SH-SY5Y (cell line): ENCODE measurements around the gene SPIN1.

Source experiments
- GATA2 ChIP-seq: IDR thresholded peaks from 2 replicates; pipeline ENCODE4 v1.6.1; 2011; ENCODE audit warnings: mild to moderate bottlenecking, low read depth, low read length
- GATA3 ChIP-seq: IDR thresholded peaks from 2 replicates; pipeline ENCODE4 v1.6.1; 2011; ENCODE audit warnings: low read depth, mild to moderate bottlenecking, low read length, moderate library complexity

Gene SPIN1

DNA sequence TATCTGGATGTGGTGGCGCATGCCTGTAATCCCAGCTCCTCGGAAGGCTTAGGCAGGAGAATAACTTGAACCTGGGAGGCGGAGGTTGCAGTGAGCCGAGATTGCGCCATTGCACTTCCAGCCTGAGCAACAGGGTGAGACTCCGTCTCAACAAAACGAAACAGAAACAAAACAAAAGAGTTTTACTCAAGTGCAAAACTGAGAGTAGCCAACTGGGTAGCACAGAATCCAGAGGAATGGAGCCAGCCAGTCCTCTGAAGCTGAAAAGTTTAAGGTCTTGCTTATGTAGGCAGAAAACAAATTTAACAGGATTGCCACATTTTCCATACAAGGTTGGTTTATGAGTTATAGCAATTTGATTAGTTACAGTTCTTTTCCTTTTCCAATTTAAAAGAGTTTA is 32.0 kb downstream of the SPIN1 start:
- TF ChIP-seq GATA3, result no peak
- TF ChIP-seq GATA2, result no peak

DNA sequence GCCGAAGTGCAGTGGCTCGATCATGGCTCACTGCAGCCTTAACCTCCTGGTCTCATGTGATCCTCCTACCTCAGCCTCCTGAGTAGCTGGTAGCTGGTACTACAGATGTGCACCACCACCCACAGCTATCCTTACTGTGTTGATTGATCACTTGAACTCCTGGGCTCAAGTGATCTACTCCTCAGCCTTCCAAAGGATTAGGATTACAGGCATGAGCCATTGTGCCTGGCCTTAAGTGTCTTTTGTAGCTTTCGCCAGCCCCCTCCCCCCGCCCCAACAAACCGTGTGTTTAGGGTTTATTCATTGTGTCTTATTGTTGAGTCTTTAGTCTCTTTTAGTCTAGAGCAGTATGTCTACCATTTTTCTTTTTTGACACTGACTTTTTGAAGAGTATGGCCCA is 33.1 kb downstream of the SPIN1 start:
- TF ChIP-seq GATA2, result no peak
- no peak for TF ChIP-seq GATA3

- TF ChIP-seq GATA3, result no peak
- TF ChIP-seq GATA2, result no peak
These were observed 37.3 kb downstream of the SPIN1 start for GRCh38 chr9:88425538-88425950.

DNA sequence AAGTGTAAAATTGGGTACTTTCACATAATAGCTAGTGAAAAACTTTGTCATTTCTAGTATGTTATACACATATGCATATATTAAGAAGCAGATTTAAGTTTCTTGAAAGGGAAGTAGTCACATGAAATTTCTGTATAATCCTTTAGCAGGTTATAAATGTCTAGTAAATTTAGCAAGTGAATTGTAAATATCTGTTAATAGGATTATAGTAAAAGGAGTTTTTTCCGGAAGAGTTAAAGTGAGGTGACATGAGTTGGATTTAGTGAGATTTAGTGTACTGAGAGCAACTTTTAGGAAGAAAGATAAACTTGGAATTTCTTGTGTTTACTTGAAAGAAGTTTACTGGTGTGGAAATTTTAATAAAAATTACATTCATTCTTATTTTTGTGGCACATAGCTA is 38.4 kb downstream of the SPIN1 start:
- TF ChIP-seq GATA2, result no peak
- no peak for TF ChIP-seq GATA3

DNA sequence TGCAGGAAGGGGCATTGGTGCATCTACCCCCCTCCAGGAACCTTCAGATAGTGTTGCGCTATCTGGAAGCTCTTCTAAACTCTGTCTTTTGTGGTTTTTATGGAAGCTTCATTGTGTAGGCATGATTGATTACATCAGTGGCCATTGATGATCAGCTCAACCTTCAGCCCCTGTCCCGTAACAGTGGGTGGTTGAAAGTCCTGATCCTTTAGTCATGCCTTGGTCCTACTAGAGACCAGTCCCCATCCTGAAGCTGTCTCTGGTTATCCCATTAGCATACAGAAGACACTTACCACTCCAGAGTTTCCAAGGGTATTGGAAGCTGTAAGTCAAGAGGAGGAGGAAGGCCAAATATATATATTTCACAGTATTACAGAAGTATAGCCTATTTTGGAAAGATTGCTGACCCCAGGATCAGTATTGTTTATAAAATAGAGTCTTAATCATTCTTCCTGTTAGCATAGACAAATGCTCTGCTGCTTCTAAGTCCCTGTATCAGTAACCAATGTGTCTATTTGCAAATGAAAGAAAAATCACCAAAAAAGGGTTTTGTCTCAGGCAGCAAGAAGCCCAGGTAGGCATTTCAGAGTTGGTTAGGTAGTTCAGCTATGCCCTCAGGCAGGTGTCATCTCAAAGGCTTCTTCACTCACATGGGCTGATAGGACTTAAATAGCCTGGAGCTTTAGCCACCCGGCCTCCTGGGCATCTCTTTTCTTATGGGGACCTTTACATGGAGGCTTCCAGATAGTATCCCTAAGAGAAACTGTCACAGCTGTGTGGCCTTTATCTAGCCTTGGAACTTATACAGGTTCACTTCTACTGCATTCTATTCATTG is 41.6 kb downstream of the SPIN1 start:
- no peak for TF ChIP-seq GATA3
- TF ChIP-seq GATA2, result no peak

GRCh38 chr9:88433583-88434255 is 45.5 kb downstream of the SPIN1 start:
- TF ChIP-seq GATA2 (no peak), GATA3 (no peak)

DNA sequence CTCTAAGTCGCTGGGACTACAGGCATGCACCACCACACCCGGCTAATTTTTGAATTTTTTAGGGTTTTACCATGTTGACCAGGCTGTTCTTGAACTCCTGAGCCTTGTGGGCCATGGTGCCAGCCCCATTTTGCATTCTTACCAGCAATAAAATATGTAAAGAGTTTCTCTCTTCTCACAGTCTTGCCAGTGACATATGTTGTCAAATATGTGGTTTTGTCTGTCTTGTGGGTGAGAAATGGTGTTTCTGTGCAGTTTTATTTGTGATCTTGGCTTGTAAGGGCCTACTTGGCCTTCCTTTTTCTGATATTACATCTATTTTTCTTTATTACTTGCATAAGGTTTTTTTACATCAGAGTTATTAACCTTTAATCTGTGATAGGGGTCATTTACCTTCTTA is 47.1 kb downstream of the SPIN1 start:
- TF ChIP-seq GATA2 (no peak), GATA3 (no peak)

DNA sequence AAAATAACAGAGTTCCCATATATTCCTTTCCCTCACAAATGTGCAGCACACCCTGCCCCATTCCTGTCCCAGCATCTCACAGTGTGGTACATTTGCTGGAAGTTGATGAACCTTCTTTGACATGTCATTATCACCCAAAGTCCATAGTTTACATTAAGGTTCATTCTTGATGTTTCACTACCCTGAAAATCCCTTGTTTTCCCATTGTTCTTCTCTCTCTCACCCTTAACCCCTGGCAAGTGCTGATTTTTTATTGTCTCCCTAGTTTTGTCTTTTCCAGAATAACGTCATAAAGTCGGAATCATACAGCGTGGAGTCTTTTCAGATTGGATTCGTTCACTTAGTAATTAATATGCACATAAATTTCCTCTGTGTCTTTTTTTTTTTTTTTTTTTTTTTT is 48.1 kb downstream of the SPIN1 start:
- no peak for TF ChIP-seq GATA3
- TF ChIP-seq GATA2, result no peak

- TF ChIP-seq GATA3 (no peak), GATA2 (no peak)
These were observed 49.2 kb downstream of the SPIN1 start for GRCh38 chr9:88437210-88438146.

GRCh38 chr9:88438811-88439210 is 50.6 kb downstream of the SPIN1 start:
- no peak for TF ChIP-seq GATA3
- no peak for TF ChIP-seq GATA2

DNA sequence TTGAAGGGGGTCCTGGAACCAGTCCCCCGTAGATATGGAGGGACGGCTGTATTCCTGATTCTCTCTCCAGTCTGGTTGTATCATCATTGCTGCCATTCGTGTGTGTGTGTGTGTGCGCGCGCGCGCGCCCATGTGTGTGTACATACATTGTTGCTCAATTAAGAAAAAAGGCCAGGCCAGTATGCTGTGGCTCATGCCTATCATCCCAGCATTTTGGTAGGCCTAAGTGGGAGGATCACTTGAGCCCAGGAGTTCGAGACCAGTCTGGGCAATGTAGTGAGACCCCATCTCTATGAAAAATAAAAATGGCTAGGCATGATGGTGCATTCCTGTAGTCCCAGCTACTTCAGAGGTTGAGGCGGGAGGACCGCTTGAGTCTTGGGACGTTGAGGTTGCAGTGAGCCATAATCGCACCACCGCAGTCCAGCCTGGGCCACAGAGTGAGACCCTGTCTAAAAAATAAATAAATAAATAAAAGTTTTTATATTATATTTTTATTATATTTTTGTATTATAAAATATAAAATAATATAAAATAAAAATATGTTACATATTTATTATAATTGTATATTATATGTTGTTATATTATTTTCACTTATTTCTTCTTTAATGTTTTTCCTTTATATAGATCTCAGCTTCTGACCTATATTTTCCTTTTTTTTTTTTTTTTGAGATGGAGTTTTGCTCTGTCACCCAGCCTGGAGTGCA is 53.2 kb downstream of the SPIN1 start:
- TF ChIP-seq GATA3, result no peak
- no peak for TF ChIP-seq GATA2

DNA sequence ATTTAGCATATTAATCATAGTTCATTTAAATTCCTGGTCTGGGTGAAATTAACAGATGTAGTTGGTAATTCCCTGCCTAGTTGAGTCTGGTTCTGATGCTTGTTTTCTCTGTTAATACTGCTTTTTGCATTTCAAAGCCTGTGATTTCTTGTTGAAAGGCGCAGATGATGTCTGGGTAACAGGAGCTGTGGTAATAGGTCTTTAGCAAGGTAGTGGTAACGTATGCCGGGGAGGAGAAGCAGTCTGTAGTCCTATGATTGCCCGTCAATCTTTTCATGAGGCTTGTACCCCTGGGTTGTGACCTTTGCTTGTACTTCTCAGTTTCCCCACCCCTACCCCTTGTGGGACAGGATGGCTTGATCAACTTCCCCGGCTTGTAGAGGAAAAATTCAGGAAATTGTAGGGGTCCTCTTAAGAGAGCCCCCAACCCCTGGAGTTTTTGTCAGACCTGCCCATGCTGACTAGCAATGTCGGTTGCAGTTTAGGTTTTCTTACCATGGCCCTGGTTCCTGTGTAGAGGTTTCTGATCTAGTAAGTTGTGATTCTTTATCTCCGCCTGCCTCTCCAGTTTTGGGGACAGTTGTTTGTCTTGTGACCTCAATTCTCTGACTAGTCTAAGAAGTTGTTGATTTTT is 55.4 kb downstream of the SPIN1 start:
- TF ChIP-seq GATA2 (no peak), GATA3 (no peak)

GRCh38 chr9:88446728-88447127 is 58.5 kb downstream of the SPIN1 start:
- TF ChIP-seq GATA2 (no peak), GATA3 (no peak)

GRCh38 chr9:88447431-88447830 is 59.2 kb downstream of the SPIN1 start:
- no peak for TF ChIP-seq GATA2
- no peak for TF ChIP-seq GATA3
